GM03348 (cell line): ENCODE data around the gene ARHGAP6.

ENCODE experiments used
- DNase-seq: peaks from one replicate; pipeline ENCODE4 v3.0.0; 2012; ENCODE audit warnings: low spot score

The ARHGAP6 gene

DNA sequence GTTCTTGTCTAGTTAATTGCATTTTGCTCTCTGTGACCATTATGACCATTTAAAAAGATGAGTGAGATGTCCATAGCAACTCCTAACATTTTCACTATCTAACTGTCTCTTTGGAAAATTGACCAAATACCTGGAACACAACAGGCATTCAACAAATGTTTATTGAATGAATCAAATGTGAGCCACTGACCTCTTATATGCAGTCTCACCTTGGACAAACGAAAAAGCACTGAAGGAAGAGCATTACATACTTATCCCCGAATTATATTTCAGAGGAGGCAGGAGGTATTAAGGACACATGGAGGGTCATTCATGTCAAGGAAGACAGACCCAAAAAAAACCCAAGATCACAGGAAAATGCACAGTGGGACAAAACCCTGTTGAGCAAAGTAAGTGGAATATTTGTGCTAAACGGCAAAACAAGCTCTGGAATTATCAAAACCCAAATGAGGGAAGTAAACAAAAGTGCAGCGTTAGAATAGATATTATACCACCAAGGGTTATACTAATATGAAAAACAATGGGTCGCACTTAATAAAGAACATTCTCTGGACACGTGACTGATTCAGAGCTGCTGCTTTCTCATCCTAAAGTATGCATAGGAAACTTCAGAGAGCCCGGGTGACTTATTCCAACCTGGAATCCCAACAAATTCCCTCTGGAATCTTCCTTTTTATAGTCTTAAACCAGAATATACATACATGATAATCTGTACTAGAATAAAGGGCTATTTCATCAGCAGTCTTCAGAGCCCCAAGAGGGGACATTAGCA is 240.6 kb downstream of the ARHGAP6 start:
- no peak for DNase-seq

- no peak for DNase-seq
Measured at GRCh38 chrX:11423949-11424348, 241.8 kb downstream of the ARHGAP6 start.

DNA sequence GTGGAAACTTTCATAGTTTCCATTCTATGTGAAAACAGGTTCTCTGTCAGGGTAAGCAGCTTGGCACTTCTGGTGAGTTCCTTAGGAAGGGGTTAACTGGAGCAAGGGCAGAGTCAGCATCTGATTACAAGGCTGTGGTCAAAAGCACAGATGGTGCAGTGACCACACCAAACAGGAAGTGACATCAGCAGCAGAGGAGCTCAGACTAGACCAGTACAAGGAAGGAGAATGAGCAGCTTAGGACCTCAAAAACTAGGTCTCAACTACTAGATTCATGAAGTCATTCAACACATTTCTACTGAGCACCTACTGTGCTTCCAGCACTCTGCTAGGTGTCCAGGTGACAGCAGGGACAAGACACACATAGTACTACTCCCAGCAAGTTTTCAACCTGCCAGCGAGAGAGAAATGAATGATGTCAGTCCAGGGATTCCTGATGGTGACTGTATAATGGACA is 242.3 kb downstream of the ARHGAP6 start:
- DNase-seq, result peak; percentile 25

- no peak for DNase-seq
Measured at GRCh38 chrX:11422525-11422857, 243.2 kb downstream of the ARHGAP6 start.

DNA sequence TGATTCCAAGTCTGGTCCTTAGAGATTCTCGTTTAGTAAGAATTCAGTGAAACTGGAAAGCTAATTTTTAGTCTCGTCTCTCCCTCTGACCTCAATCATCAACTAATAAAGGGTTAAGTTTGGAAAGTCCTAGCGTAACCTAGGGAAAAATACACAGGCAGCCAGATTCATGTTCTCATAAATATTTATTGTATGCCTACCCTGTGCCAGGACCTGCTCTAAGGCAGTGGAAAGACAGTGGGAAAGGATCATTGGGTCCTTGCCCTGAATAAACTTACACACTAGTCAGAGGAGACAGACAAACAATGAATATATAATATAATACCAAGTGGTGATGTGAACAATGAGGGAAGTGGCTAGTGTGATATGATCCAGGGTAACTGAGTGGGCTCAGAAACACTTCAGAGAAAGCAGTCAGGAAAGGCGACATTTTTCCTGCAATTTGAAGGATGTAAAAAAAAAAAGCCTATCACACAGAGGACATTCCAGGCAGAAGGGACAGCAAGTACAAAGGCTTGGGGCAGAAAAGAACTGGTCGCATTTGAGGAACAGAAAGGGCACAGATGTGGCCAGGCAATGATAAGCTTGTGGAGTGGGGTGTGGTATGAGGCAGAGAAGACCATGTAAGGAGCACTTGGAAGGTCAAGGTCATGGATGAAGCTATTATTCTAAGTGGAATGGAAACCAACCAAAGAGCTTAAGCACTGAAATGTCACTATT is 243.8 kb downstream of the ARHGAP6 start:
- no peak for DNase-seq

DNA sequence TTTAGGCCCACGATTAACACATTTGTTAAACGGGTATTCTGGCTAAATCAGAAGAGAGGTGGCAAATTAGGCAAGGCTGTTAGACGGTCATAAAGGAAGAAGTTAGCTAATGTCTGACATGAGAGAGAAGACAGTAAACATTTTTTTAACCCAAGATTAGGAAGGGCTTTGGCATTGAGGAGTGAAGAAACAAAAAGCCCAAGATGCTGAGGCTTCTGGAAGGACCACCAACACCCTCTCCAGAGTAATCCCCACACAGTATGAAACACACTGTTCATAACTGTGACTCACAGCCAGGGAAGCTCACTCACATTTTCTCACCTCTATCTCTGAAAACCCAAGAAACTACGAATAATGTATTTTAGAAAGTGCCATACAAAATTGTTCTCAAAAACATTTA is 244.9 kb downstream of the ARHGAP6 start:
- no peak for DNase-seq

- no peak for DNase-seq
Measured at GRCh38 chrX:11419102-11419501, 246.6 kb downstream of the ARHGAP6 start.

GRCh38 chrX:11416600-11416999 is 249.1 kb downstream of the ARHGAP6 start:
- no peak for DNase-seq

GRCh38 chrX:11414091-11414490 is 251.6 kb downstream of the ARHGAP6 start:
- no peak for DNase-seq

DNA sequence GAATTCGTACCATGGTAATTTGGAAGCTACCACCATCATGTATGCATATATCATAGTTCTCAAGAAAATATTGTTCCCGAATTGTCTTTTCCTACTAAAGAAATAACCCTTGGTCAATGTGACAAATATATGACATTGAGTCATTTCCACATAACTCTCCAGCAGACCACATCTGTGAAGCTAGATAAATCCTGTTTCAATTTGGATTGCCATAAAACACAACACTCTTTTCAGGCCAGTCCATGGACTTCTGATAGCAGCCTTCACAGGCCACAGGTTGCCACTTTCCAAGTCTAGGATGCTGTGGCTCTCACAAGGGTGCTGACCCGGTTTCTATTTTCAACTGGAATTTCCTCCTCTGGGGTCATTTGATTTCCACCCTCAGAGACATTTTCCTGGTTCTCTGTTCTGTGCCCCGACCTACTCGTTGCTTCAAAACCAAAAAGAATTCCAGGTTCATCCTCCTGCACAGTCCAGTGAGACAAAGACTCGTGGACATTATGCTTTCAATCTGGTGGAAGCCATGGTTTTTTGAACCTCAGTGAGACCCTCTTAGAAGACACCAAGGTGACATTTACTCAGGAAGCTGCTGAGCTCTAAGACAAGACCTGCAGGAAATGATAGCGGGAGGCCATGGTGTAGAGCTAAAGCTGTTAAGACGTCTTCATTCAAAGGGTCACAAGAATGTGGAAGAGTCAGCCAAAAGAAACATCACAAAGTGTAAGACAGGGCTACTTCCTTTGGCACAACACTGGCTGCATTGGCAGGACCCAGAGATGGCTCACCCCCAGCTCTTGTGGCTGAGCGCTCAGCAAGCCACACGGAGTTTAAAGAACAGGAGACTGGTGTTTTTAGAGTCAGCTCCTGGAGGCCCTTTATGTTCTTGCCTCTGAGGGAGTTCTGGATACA is 252.8 kb downstream of the ARHGAP6 start:
- DNase-seq, result no peak

GRCh38 chrX:11409957-11410356 is 255.8 kb downstream of the ARHGAP6 start:
- no peak for DNase-seq

DNA sequence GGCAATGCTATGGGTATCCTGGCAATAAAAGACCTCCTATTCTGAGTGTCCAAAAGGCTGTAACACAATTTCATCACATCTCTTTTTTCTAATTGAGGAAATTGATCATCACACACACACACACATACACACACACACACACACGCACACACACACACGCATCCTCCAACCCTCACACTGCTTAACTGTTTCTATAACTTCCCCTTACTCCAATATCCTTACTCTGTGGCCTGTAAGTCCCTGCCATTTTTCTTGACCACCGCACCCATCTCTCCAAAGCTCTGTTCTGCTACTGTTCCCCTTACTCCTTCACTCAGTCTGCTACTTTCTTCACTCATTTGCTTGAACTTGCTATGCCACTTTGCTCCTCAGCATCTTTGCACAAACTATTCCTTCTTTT is 256.9 kb downstream of the ARHGAP6 start:
- DNase-seq, result no peak

DNA sequence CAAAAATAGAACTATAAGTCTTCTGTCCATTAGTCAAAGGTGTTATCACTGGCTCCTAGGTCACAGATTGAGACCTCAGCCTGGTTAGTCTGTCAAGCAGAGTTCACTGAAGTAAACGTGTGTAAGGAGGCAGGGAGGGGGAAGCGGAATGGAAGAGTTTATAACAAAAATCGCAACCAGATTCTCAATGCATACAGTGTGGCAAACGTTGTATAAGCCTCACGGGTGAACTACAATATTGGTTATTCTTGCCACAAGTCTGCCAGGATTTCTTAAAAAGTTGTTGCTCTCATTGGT is 257.7 kb downstream of the ARHGAP6 start:
- DNase-seq, result no peak

- no peak for DNase-seq
Measured at GRCh38 chrX:11407331-11408108, 258.2 kb downstream of the ARHGAP6 start.

- DNase-seq, result no peak
Measured at GRCh38 chrX:11406109-11406765, 259.5 kb downstream of the ARHGAP6 start.

- no peak for DNase-seq
Measured at GRCh38 chrX:11403631-11404030, 262.1 kb downstream of the ARHGAP6 start.

DNA sequence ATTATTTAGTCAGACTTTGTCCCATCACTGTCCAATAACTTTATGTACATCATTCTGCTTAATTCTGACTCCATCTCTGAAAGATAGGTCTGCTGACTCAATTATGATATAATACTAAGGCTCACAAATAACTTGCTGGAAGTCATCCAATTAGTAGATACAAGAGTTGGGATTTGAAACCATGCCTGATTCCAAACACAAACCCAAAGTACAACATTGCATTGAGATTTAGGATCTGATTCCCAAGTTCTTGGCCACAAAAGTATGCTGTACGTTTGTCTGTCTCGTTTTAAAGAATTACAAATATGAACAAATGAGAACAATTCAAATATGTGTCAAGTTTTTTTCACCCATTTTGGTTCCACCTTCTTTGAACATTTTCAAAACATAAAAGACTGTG is 263.8 kb downstream of the ARHGAP6 start:
- DNase-seq, result no peak

GRCh38 chrX:11399489-11400094 is 266.1 kb downstream of the ARHGAP6 start:
- DNase-seq, result no peak

- no peak for DNase-seq
Measured at GRCh38 chrX:11398785-11399184, 266.9 kb downstream of the ARHGAP6 start.

DNA sequence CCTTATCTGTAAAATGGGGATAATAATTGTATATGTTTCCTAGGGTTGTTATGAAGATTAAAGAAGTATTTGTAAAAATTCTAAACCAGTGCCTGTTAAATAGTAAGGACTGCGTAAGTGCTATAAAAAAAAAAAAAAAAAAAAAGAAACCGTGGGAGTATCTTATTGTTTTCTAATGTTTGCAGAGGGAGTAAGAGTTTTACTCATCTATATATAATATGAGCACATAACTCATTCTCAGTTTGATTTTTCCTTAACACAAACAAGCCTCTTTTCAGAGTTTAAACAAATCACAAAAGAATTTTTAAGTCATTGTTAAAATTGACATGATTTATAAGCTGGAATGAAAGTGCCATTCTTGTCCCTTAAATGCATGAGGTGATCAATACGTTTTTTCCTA is 267.6 kb downstream of the ARHGAP6 start:
- DNase-seq, result no peak

DNA sequence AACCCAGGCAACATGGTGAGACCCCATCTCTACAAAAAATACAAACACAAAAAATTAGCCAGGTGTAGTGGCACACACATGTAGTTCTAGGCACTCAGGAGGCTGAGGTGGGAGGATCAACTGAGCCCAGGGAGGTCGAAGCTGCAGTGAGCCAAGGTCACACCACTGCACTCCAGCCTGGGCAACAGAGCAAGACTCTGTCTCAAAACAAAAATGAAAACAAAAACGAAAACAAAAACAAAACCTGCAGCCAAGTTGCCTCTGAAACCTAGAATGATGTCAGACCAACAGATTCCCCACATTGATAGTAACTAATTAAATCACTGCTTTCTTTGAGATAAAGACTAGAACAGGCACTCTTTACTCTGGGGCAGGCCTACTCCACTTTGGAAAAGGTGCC is 268.0 kb downstream of the ARHGAP6 start:
- no peak for DNase-seq
